ENCODE measurements around the gene GRID2. TPM values are rescaled to one million over a fixed set of nuclear protein-coding genes. Genes with fewer than 3 reads are reported as not detected.

GRID2 gene
- total RNA-seq, 2 donors from 2014 or later = 0.28 TPM; not detected in 1

DNA sequence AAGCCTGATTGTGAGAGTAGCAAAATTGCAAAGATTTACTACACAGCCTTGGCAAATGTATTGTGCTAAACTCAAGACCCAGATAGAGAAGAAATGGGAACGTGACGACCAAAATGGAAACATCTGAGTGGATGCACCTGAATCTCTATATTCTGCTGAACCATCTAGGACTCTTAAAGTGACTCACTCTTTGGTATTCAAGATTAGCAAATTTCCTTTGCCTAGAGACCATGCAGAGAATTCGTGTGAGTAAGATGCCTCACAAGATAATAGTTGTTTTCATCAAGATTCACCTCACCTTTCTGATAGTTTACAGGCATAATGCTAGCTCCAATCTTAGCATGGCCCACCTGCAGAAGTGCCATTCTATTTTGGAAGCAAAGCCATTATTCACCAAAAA, 1510.4 kb downstream of the GRID2 start:
- ATAC-seq (ENCODE audit: insufficient number of reproducible peaks, low FRiP score, low read depth) = no peak
- no peaks in the 10 kb centered on the region for H3K9me3 ChIP-seq
- H3K4me3 ChIP-seq = no peak overlapping the region
- no peak overlapping the region for H3K27ac ChIP-seq
- no peaks in the 10 kb centered on the region for H3K27me3 ChIP-seq (replicated peaks; ENCODE audit: insufficient read depth)
- H3K4me1 ChIP-seq (ENCODE audit: control insufficient read depth in 1 of 2, low read depth in 2 of 2) = no peaks in the 10 kb centered on the region
- DNase-seq (ENCODE audit: low spot score) = no peak
- TF ChIP-seq, protein P1, sequence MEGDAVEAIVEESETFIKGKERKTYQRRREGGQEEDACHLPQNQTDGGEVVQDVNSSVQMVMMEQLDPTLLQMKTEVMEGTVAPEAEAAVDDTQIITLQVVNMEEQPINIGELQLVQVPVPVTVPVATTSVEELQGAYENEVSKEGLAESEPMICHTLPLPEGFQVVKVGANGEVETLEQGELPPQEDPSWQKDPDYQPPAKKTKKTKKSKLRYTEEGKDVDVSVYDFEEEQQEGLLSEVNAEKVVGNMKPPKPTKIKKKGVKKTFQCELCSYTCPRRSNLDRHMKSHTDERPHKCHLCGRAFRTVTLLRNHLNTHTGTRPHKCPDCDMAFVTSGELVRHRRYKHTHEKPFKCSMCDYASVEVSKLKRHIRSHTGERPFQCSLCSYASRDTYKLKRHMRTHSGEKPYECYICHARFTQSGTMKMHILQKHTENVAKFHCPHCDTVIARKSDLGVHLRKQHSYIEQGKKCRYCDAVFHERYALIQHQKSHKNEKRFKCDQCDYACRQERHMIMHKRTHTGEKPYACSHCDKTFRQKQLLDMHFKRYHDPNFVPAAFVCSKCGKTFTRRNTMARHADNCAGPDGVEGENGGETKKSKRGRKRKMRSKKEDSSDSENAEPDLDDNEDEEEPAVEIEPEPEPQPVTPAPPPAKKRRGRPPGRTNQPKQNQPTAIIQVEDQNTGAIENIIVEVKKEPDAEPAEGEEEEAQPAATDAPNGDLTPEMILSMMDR (IDR thresholded peaks at IDR 0.05) = no peak
- H3K36me3 ChIP-seq = no peaks in the 10 kb centered on the region

DNA sequence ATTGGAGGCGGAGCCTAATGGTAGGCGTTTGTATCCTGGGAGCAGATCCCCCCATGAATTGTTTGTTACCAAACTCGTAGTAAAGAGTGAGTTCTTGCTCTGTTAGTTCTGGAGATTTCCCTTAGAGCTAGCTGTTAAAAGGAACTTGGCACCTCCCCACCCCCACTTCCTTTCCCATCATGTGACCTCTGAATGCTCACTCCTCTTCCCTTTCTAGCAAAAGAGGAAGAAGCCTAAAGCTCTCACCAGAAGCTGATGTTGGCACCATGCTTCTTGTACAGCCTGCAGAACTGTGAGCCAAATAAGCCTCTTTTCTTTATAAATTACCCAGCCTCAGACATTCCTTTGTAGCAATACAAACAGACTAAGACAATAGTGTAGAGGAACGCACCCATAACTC, 1511.0 kb downstream of the GRID2 start:
- H3K27me3 ChIP-seq (replicated peaks; ENCODE audit: insufficient read depth) = no peaks in the 10 kb centered on the region
- DNase-seq (ENCODE audit: low spot score) (no peak), ATAC-seq (ENCODE audit: insufficient number of reproducible peaks, low FRiP score, low read depth) (no peak)
- H3K4me3 ChIP-seq = no peak overlapping the region
- H3K9me3 ChIP-seq = no peaks in the 10 kb centered on the region
- H3K36me3 ChIP-seq = no peaks in the 10 kb centered on the region
- TF ChIP-seq, protein P1 (IDR thresholded peaks at IDR 0.05) = no peak
- H3K27ac ChIP-seq = no peak overlapping the region
- H3K4me1 ChIP-seq (ENCODE audit: control insufficient read depth in 1 of 2, low read depth in 2 of 2) = no peaks in the 10 kb centered on the region

All from thoracic aorta (tissue), 2 donors.